HG03280 (cell line): Measurements from ENCODE around the gene SURF4.

Experiments used
- ATAC-seq: cut with Tn5 transposase; IDR thresholded peaks from one replicate; pipeline ENCODE4 v1.9.1; 2021; ENCODE audit warnings: mild to moderate bottlenecking, moderate library complexity; ENCODE audit not compliant: unreplicated experiment

SURF4 gene

GRCh38 chr9:133375116-133375723, 640 bp downstream of the SURF4 start:
- no peak for ATAC-seq

GRCh38 chr9:133374612-133375115, 1.2 kb downstream of the SURF4 start:
- ATAC-seq = no peak

- ATAC-seq = no peak
These were observed 3.7 kb downstream of the SURF4 start for GRCh38 chr9:133372144-133372543.

GRCh38 chr9:133371261-133371711, 4.6 kb downstream of the SURF4 start:
- ATAC-seq = no peak

- ATAC-seq = no peak
These were observed 5.2 kb downstream of the SURF4 start for GRCh38 chr9:133370685-133371084.

- no peak for ATAC-seq
These were observed 5.9 kb downstream of the SURF4 start for GRCh38 chr9:133369933-133370332.

- no peak for ATAC-seq
These were observed 6.4 kb downstream of the SURF4 start for GRCh38 chr9:133369422-133369821.

- ATAC-seq = no peak
These were observed 7.5 kb downstream of the SURF4 start for GRCh38 chr9:133368249-133368881.

GRCh38 chr9:133367778-133368177, 8.1 kb downstream of the SURF4 start:
- ATAC-seq = no peak

- no peak for ATAC-seq
These were observed 8.6 kb downstream of the SURF4 start for GRCh38 chr9:133367221-133367620.

- no peak for ATAC-seq
These were observed 9.4 kb downstream of the SURF4 start for GRCh38 chr9:133366435-133366834.

- no peak for ATAC-seq
These were observed 13.4 kb downstream of the SURF4 start for GRCh38 chr9:133362359-133363044.

- no peak for ATAC-seq
These were observed 14.3 kb downstream of the SURF4 start for GRCh38 chr9:133361507-133362092.

GRCh38 chr9:133360400-133361393, 15.2 kb downstream of the SURF4 start:
- ATAC-seq = no peak

- ATAC-seq = no peak
These were observed 16.3 kb downstream of the SURF4 start for GRCh38 chr9:133359399-133360175.

- no peak for ATAC-seq
These were observed 18.2 kb downstream of the SURF4 start for GRCh38 chr9:133357656-133358055.

GRCh38 chr9:133356391-133357091, 19.3 kb downstream of the SURF4 start, which contains the start of the genes SURF1 and SURF2:
SURF1 (minus strand) TSS chr9:133356487; CDS start chr9:133356453, 34 bp downstream.
SURF2 (plus strand) TSS chr9:133356550; CDS start chr9:133356593, 43 bp downstream.
- ATAC-seq = peak; percentile 73

GRCh38 chr9:133355881-133356357, 19.9 kb downstream of the SURF4 start:
- peak; percentile 28 for ATAC-seq

- no peak for ATAC-seq
These were observed 21.1 kb downstream of the SURF4 start for GRCh38 chr9:133354766-133355165.
